HUES64 (cell line): ENCODE results near the gene PTPRD.

Source experiments
- H3K27ac ChIP-seq: 2 replicates; pipeline ENCODE4 v1.7.0; 2013; ENCODE audit warnings: low read depth, low read length, inconsistent platforms
- H3K27me3 ChIP-seq: 2 replicates; pipeline ENCODE4 v1.6.1; 2013; ENCODE audit warnings: mild to moderate bottlenecking, low read length; ENCODE audit not compliant: insufficient read depth
- H3K36me3 ChIP-seq: 2 replicates; pipeline ENCODE4 v1.6.1; 2013; ENCODE audit warnings: mild to moderate bottlenecking, low read length; ENCODE audit not compliant: insufficient read depth
- H3K4me1 ChIP-seq: 2 replicates; pipeline ENCODE4 v1.6.1; 2013; ENCODE audit warnings: mild to moderate bottlenecking, low read length, moderate library complexity; ENCODE audit not compliant: insufficient read depth
- H3K4me3 ChIP-seq: 2 replicates; pipeline ENCODE4 v1.5.1; 2013; ENCODE audit warnings: mild to moderate bottlenecking, low read length, moderate library complexity
- H3K9ac ChIP-seq: 2 replicates; pipeline ENCODE4 v1.6.1; 2013; ENCODE audit warnings: mild to moderate bottlenecking, low read depth, low read length
- H3K9me3 ChIP-seq: 2 replicates; pipeline ENCODE4 v1.6.1; 2013; ENCODE audit warnings: low read depth, low read length; ENCODE audit not compliant: insufficient read depth
- WGBS: fragments of 150-250, 120-280 bp; methylation state at CpG from one replicate; pipeline ENCODE4 v1.1.7; 2013; ENCODE audit warnings: missing lambda C conversion rate; 5-methylcytosine and 5-hydroxymethylcytosine counted together

The PTPRD gene

DNA sequence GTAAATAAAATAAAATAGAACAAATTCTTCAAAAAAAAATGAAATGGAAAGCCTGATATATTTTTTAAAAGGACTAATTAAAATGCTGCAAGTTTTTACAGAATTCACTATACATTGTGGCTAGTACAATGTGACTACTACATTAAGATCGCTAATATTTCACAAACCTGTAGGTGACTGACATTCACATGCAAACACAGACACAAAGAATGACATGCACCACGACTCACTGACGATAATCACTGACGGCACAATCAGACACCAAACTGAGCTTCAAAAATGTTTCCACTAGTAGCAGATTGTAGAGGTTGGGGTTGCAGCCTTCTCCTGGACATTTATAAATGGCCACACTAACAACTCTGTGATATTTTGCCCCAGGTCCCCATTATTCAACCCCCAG, 2175.5 kb downstream of the PTPRD start:
- Histone ChIP-seq H3K36me3 (no peaks in the 10 kb centered on the region), H3K9me3 (no peaks in the 10 kb centered on the region), H3K4me3 (no peak overlapping the region), H3K27me3 (no peaks in the 10 kb centered on the region), H3K9ac (no peak overlapping the region), H3K4me1 (peaks cover 1% of the 10 kb centered on the region), H3K27ac (no peak overlapping the region)
- WGBS: 92% methylated on average over 4 of the region's 4 CpGs

DNA sequence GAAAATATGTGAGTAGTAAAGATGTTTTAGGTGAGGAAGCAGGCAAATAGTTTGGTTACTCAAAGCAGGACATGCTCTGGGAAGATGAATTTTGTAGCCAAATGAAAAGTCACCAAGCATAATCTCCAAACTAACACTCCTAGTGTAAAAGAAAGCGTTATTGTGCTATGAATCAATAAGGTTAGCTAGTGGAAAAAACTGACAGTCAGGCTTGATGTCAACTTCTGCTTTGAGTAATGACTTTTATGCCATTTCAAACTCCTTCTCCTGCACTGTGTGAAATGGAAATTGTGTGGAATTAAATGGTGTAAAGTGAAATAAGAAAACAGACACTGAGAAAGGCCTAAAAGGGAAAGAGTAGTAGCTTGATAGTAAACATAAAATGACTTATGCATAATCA, 2176.0 kb downstream of the PTPRD start:
- 93% methylated on average over 1 of the region's 1 CpG for WGBS
- Histone ChIP-seq H3K4me1 (peaks cover 6% of the 10 kb centered on the region), H3K9me3 (no peaks in the 10 kb centered on the region), H3K4me3 (no peak overlapping the region), H3K27me3 (no peaks in the 10 kb centered on the region), H3K36me3 (no peaks in the 10 kb centered on the region), H3K9ac (no peak overlapping the region), H3K27ac (no peak overlapping the region)

DNA sequence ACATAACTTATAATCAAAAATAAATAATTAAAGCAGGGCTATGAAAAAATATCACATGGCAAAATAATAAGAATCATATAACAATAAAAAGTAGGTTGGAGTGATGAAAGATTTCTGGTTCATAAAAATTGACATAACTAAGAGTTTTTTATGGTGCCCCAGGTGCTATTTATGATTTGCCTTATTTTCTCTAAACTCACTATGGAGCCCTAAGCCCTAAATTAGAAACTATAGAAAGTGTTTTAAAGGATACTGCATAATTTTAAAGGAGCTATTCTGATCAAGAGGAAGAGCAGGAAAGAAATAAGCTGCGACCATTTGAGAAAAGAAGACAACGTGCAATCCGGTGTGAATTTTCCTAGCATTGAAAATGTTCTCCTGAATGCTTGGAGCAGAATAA, 2178.2 kb downstream of the PTPRD start:
- Histone ChIP-seq H3K36me3 (no peaks in the 10 kb centered on the region), H3K27me3 (no peaks in the 10 kb centered on the region), H3K4me1 (peaks cover 10% of the 10 kb centered on the region), H3K4me3 (no peak overlapping the region), H3K9ac (no peak overlapping the region), H3K27ac (no peak overlapping the region), H3K9me3 (no peaks in the 10 kb centered on the region)
- WGBS: 93% methylated on average over 3 of the region's 3 CpGs

DNA sequence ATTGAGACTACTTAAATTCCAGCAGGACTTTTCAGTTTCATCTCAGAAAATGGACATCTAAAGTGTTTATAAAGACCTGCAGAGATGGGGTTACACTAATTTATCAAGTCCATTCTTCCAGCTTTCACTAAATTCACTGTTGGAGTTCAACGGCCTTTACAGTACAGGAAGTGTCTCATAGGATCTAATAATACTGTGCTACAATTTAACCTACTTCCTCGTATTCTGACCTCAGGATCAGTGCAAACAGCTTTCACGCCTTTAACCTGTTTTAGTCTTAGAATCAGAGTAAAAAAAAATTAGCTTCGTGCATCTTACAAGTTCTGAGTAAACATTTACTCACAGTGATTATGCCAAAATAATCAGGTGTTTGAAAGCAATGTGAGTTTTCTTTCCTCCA, 2180.6 kb downstream of the PTPRD start:
- no peaks in the 10 kb centered on the region for H3K36me3 ChIP-seq
- no peaks in the 10 kb centered on the region for H3K27me3 ChIP-seq
- 96% methylated on average over 3 of the region's 4 CpGs for WGBS
- no peak overlapping the region for H3K27ac ChIP-seq
- H3K9ac ChIP-seq: no peak overlapping the region
- H3K4me1 ChIP-seq: peaks cover 10% of the 10 kb centered on the region
- H3K4me3 ChIP-seq: no peak overlapping the region
- no peaks in the 10 kb centered on the region for H3K9me3 ChIP-seq

GRCh38 chr9:8431505-8431904, 2181.3 kb downstream of the PTPRD start:
- Histone ChIP-seq H3K9me3 (no peaks in the 10 kb centered on the region), H3K4me1 (peaks cover 10% of the 10 kb centered on the region), H3K27me3 (no peaks in the 10 kb centered on the region), H3K27ac (no peak overlapping the region), H3K36me3 (no peaks in the 10 kb centered on the region), H3K4me3 (no peak overlapping the region), H3K9ac (no peak overlapping the region)
- no CpG with 5 or more reads among the region's 1 CpG for WGBS

- no peak overlapping the region for H3K27ac ChIP-seq
- WGBS: 94% methylated on average over 4 of the region's 5 CpGs
- no peak overlapping the region for H3K9ac ChIP-seq
- H3K36me3 ChIP-seq: no peaks in the 10 kb centered on the region
- H3K27me3 ChIP-seq: no peaks in the 10 kb centered on the region
- no peaks in the 10 kb centered on the region for H3K9me3 ChIP-seq
- H3K4me3 ChIP-seq: no peak overlapping the region
- peaks cover 10% of the 10 kb centered on the region for H3K4me1 ChIP-seq
These were observed 2181.9 kb downstream of the PTPRD start for GRCh38 chr9:8430945-8431344.

DNA sequence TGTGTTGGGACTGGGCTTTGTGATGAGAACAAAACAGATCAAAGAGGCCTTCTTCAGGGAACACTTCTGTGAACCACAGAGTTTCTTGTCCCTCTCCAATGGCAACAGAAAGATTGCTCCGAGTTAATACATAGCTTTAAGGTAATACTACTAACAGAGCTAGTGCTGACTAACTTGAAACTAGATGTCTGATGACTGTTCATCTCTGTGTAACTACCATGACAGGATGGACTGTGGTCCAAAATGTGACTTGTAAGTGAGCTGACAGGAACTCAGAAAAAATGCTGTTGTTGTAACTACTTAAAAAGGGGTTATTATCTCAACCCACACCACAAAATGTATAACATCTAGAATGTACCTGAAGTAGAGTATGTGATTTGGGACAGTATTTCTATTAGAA, 2183.0 kb downstream of the PTPRD start:
- no peaks in the 10 kb centered on the region for H3K9me3 ChIP-seq
- no peak overlapping the region for H3K4me3 ChIP-seq
- no peak overlapping the region for H3K9ac ChIP-seq
- 100% methylated on average over 1 of the region's 1 CpG for WGBS
- H3K27ac ChIP-seq: no peak overlapping the region
- H3K4me1 ChIP-seq: peaks cover 10% of the 10 kb centered on the region
- H3K27me3 ChIP-seq: no peaks in the 10 kb centered on the region
- H3K36me3 ChIP-seq: no peaks in the 10 kb centered on the region

DNA sequence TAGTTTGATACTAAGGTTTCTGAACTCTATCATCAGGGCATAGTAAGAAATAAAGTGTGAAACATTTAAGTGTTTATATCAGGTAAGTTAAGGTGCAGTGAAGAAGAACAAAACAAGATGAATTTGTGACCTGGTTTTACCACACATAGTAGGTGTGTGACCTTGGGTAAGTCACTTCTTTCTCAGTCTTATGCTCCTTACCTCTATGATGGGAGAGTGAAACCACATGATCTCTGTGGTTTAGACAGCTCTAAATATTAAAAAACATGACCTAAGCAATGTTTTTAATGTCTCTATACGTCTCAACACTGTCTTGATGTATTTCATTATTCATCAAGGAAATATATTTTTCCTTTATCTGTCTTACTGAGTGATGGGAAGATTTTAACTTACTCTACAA, 2183.6 kb downstream of the PTPRD start:
- WGBS: no CpG with 5 or more reads among the region's 1 CpG
- Histone ChIP-seq H3K9ac (no peak overlapping the region), H3K36me3 (no peaks in the 10 kb centered on the region), H3K4me3 (no peak overlapping the region), H3K27me3 (no peaks in the 10 kb centered on the region), H3K4me1 (peaks cover 10% of the 10 kb centered on the region), H3K27ac (no peak overlapping the region), H3K9me3 (no peaks in the 10 kb centered on the region)

GRCh38 chr9:8428389-8428788, 2184.4 kb downstream of the PTPRD start:
- Histone ChIP-seq H3K4me1 (peaks cover 10% of the 10 kb centered on the region), H3K27me3 (no peaks in the 10 kb centered on the region), H3K9me3 (no peaks in the 10 kb centered on the region), H3K4me3 (no peak overlapping the region), H3K9ac (no peak overlapping the region), H3K27ac (no peak overlapping the region), H3K36me3 (no peaks in the 10 kb centered on the region)
- 83% methylated on average over 3 of the region's 3 CpGs for WGBS

DNA sequence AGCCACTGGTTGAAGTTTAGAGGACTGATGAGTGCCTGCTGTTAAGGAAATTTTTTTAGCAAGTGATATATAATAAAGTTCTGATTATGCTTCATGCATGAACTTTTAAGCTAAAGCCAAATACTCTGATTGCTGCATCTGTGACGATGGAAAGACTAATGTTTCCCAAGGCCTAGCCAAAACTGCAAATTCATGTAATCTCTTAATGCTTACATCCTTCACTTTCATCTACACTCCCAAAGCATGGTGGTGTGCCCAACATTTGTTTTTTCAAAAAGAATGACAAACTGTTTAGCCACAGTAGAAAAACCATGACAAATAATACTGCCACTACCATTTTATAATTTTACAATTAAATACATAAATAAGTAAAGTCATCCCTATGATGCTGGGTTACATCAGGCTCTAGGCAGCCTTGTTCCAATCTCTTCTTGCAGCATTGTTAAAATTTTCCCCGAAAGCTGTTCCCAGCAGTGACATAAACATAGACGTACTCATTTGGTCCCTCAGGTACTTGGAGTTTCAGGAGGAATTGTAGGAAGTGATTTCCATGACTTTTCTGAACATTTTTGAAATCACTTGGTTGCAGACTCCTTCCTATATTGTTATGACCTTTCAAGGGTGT, 2187.9 kb downstream of the PTPRD start:
- no peaks in the 10 kb centered on the region for H3K27me3 ChIP-seq
- H3K9me3 ChIP-seq: no peaks in the 10 kb centered on the region
- H3K27ac ChIP-seq: no peak overlapping the region
- peaks cover 12% of the 10 kb centered on the region for H3K4me1 ChIP-seq
- no peaks in the 10 kb centered on the region for H3K36me3 ChIP-seq
- 97% methylated on average over 3 of the region's 3 CpGs for WGBS
- no peak overlapping the region for H3K4me3 ChIP-seq
- H3K9ac ChIP-seq: no peak overlapping the region

DNA sequence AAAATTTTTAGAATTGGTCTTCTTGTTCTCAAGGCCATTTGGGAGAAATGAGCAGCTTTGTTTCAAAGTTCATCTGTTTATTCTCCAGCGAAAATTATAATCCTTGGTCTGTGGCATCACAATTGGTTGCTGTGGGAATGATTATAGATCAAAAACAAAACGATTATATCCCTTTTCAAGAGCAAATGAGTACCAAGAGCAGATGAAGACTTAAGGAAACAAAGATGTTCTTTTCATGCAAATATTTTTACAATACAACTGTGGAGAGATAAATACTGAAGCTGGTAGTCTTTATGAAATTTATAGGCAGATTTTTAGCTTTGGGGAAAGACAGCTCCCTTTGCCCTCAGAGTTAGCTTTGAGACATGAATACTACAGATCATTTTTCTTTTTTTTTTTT, 2192.4 kb downstream of the PTPRD start:
- Histone ChIP-seq H3K4me3 (no peak overlapping the region), H3K27ac (no peak overlapping the region), H3K36me3 (no peaks in the 10 kb centered on the region), H3K9me3 (no peaks in the 10 kb centered on the region), H3K9ac (no peak overlapping the region), H3K4me1 (peaks cover 18% of the 10 kb centered on the region), H3K27me3 (no peaks in the 10 kb centered on the region)
- WGBS: 75% methylated on average over 1 of the region's 2 CpGs

DNA sequence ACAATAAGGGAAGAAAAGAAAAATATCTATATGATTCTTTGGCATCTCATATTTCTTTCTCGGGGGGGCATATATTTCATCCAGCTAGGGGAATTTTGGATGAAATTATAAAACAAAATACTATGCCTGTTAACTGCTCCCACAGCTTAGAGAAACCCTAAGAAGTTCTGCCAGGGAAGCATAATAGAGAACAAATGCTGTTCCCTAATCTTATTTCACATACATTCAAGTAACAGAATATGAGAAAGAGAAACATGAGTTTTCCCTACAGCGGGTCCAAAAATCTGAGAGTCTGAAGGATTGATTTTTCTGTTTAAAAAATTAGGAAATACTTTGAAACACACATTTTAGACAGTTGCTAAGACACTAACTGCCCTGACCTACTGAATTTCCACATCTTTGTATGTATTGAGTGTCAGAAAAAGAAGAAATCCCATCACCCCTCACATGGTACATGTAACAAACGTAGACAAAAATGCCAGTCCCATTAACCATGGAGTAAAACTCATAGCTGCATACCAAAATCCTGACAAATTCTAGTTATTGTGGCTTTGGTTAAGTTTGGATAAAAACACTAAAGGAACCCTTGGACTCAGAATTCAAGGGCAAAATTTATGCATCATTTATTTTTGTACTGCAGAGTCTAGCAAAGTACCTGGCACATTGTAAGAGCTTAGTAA, 2193.1 kb downstream of the PTPRD start:
- Histone ChIP-seq H3K36me3 (no peaks in the 10 kb centered on the region), H3K4me1 (peaks cover 18% of the 10 kb centered on the region), H3K9ac (no peak overlapping the region), H3K9me3 (no peaks in the 10 kb centered on the region), H3K27me3 (no peaks in the 10 kb centered on the region), H3K4me3 (no peak overlapping the region), H3K27ac (no peak overlapping the region)
- WGBS: 90% methylated on average over 2 of the region's 3 CpGs
